Stimulated activated memory B cell treated with anti-CD40 and anti-IgM and Interleukin-4, amounts not matched to agents 10 μg/mL and 1 μg/mL and 100 μg/mL, for 72 hours (primary cell): ENCODE measurements around the gene COL4A5.
"Not testable (repeated sequence)": the region's sequence is repeated elsewhere in the genome, so short reads cannot be mapped to it uniquely, and the experiment has no call there.

ENCODE experiments used
- ATAC-seq: fragments of 150-1000 bp; cut with Tn5 transposase; 2 replicates; pipeline ENCODE4 v1.10.0; 2021
- H3K27ac Mint-ChIP-seq: one replicate; pipeline ENCODE4 v1.8.0; 2022; ENCODE audit warnings: mild to moderate bottlenecking, mixed read lengths
- H3K27me3 Mint-ChIP-seq: one replicate; pipeline ENCODE4 v1.8.0; 2022; ENCODE audit warnings: mixed read lengths
- H3K36me3 Mint-ChIP-seq: one replicate; pipeline ENCODE4 v1.8.0; 2022; ENCODE audit warnings: mixed read lengths
- H3K4me1 Mint-ChIP-seq: one replicate; pipeline ENCODE4 v1.8.0; 2022; ENCODE audit warnings: mixed read lengths
- H3K4me3 Mint-ChIP-seq: one replicate; pipeline ENCODE4 v1.8.0; 2022; ENCODE audit warnings: mild to moderate bottlenecking, moderate library complexity, mixed read lengths
- H3K9me3 Mint-ChIP-seq: one replicate; pipeline ENCODE4 v1.8.0; 2022; ENCODE audit warnings: mixed read lengths

COL4A5 gene

DNA sequence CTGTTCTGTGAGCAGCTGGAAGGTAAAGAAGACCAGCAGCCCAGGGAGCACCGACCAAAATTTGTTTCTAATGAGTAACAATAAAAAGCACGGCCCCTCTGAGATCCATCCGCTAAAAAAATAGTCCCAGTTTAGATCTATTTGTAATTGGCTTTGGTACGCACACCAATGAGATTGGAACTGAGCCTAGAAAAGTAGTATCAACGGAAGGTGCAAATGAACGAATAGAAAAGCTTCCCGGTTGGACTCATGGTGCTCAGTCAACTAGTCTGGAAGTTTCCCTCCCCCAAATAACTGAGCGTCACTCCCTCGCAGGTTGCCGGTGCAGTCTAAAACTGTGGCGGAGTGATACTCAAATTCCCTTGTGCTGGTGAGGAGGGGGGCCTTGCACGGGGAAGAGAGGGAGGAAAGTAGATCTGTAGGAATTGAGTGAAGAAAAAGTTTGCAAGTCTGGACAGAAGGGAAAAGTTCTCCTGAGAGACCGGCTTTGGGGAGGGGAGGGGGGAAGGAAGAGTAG, at the start of gene COL4A5:
Gene COL4A5 (plus strand): TSS at position 413 of the 517 bp plus-strand sequence. CDS start 288 bp downstream, outside the sequence.
- no peaks in the 10 kb centered on the region for H3K36me3 Mint-ChIP-seq
- peaks cover 7% of the 10 kb centered on the region for H3K4me1 Mint-ChIP-seq
- peak within 1 kb of the TSS; percentile 60 for H3K4me3 Mint-ChIP-seq
- H3K9me3 Mint-ChIP-seq, result no peaks in the 10 kb centered on the region
- H3K27ac Mint-ChIP-seq, result no peak within 1 kb of the TSS
- ATAC-seq, result no peak
- H3K27me3 Mint-ChIP-seq, result peaks cover 15% of the 10 kb centered on the region

DNA sequence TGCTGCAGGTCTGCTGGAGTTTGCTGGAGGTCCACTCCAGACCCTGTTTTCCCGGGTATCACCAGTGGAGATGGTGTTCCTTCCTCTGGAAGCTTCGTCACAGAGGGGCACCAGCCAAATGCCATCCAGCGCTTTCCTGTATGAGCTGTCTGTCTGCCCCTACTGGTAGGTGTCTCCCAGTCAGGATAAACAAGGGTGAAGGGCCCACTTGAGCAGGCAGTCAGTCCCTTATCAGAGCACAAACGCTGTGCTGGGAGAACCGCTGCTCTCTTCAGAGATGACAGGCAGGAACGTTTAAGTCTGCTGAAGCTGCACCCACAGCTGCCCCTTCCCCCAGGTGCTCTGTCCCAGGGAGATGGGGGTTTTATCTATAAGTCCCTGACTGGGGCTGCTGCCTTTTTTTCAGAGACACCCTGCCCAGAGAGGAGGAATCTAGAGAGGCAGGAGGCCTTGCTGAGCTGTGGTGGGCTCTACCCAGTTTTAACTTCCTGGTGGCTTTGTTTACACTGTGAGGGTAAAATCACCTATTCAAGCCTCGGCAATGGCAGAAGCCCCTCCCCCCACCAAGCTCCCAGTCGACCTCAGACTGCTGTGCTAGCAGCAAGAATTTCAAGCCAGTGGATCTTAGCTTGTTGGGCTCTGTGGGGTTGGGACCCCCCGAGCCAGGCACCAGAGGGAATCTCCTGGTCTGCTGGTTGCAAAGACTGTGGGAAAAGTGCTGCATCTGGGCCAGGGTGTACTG, 48.5 kb upstream of the COL4A5 start:
- not testable (repeated sequence) for H3K4me1 Mint-ChIP-seq, H3K27ac Mint-ChIP-seq, H3K4me3 Mint-ChIP-seq, H3K9me3 Mint-ChIP-seq, H3K27me3 Mint-ChIP-seq, H3K36me3 Mint-ChIP-seq, ATAC-seq

DNA sequence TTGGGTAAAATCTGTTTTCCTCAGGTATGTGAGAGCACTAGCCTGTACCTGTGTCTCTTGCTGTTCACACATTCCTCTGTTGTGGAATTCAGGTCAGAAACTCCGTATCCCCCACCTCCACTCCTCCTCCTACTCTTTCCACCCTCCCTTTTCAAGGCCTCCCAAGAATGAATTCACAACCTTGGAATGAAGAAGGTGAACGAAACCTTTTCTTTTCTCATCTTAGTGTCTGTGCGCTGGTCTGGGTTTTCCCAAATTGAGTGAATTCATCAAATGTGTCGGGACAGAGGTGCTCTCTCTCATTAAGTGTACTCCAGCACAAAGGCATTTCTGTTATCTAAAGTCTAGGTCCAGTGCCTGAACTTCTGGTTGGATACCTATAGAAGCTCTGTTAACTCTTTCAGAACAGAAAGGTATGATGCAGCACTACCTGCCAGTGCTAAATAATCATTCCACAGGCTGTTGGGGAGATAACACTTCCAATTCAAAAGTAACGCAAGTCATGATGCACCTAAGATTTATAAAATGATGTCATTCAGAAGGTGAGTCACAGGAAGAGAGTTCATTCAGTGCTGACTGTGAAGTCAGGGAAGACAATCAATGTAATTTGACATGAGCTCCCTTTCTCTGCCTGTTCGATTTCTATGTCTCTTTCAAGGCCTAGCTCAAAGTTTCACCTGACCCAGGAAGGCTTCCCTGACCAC, 43.3 kb upstream of the COL4A5 start:
- no peak for ATAC-seq
- Mint-ChIP-seq H3K27me3 (no peaks in the 10 kb centered on the region), H3K27ac (no peak overlapping the region), H3K4me3 (no peak overlapping the region), H3K9me3 (no peaks in the 10 kb centered on the region), H3K4me1 (no peaks in the 10 kb centered on the region), H3K36me3 (no peaks in the 10 kb centered on the region)

DNA sequence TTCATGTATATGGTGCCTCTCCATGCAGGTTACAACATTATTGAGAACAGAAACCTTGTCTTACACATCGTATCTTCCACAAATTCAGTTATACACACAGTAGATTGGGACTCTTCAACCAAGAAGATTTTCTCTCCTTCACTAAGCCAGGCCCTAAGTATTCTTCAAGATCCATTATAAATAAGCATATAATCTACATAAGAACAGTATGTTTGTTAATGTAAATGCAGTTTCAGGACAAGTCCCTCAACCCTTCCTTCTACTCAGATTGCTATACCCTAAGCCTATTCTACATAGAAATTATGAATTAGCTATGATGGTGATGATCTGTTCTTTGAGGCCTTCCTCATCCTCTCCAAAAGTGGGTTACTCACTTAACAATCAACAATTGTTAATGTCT, 42.7 kb upstream of the COL4A5 start:
- Mint-ChIP-seq H3K4me3 (no peak overlapping the region), H3K27ac (no peak overlapping the region), H3K36me3 (no peaks in the 10 kb centered on the region)

DNA sequence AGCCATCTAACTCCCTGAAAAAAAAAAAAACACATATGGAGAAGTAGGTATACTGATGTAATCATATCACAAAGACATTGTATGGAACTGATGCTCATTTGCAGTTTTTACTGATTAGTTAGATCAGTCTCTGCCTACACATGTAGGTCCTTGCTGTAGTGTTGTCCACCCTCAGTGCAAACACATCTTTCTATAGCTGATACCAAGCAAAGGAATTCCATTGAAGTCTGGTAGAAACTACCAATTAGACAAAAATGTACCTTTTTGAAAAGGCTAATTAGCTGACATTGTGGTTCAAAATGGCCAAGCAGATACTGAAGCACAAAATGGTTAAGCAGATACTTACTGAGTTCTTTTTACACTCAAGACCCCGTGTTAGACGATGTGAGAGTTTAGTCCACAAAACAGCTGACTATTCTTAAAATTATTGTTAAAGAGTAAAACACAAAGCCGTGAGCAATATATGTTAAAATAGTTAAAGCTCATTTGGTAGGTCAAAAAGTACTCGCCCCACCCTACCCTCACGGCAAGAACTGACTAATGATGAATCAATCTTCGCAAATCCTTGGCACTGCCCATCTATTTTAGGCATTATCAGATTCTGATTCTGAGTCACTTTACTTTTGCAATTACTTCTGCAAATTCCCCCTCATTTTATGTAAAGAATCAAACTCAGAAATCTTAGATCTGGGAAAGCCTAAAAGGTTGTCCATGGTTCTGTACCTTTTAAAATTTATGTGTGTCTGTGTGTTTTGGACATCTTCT, 41.8 kb upstream of the COL4A5 start:
- Mint-ChIP-seq H3K27ac (no peak overlapping the region), H3K9me3 (no peaks in the 10 kb centered on the region), H3K4me3 (no peak overlapping the region), H3K27me3 (no peaks in the 10 kb centered on the region), H3K36me3 (no peaks in the 10 kb centered on the region), H3K4me1 (no peaks in the 10 kb centered on the region)
- ATAC-seq, result no peak

More for the DNA sequence above, 42.7 kb upstream of the COL4A5 start:
- ATAC-seq, result no peak
- H3K27me3 Mint-ChIP-seq, result no peaks in the 10 kb centered on the region
- no peaks in the 10 kb centered on the region for H3K4me1 Mint-ChIP-seq
- no peaks in the 10 kb centered on the region for H3K9me3 Mint-ChIP-seq

DNA sequence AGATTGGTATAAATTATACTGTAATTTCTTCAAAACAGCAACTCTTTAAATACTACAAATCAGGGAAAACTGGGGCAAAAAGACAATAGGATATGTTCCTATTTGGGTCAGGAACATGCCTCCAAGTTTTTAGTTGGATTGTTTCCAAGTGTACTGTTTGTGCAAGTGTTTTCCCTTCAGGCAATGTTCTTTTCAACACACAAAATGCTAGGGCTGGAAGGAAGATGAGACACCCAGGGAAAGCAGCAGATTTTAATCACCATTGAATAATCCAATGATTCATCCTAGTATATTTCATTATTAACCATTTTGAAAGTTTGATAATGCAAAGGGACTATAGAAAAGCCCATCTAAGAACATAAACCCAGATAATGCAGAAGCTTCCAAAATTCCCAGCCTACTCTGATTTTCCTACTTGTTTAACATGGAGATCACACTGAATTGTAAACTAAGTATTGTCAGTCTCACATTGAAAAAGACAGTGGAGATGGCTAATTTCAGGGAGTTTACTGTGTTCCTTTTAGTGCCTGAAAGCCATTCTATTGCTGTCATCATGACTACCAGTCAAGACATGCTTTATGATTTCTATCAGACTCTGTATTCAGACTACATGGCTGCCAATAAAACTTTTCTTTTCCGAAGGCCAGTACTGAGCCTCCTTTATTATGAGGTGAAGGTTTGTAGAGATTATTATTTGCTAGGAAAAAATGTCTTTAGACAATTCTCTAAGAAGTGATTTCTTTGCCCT, 40.0 kb upstream of the COL4A5 start:
- no peaks in the 10 kb centered on the region for H3K4me1 Mint-ChIP-seq
- H3K36me3 Mint-ChIP-seq, result no peaks in the 10 kb centered on the region
- H3K27me3 Mint-ChIP-seq, result no peaks in the 10 kb centered on the region
- no peaks in the 10 kb centered on the region for H3K9me3 Mint-ChIP-seq
- no peak overlapping the region for H3K4me3 Mint-ChIP-seq
- no peak overlapping the region for H3K27ac Mint-ChIP-seq
- ATAC-seq, result no peak

DNA sequence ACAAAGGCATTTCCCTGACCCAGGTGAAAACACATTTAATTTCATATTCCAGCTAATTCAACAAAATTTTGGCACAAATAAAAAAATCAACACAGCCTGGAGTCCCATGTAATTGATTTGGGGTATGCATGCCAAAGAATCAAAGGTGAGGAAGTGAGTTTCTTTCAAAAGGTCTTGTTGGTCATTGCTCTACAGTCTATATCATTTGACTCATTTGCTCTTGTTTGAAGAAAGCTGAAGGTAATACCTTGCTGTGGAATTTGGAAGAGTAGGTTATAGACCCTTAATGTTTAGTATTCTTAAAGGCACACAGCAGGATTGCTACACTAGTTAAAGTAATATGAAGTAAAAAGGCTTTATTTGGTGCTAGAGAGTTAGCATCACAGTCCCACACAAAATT, 26.9 kb upstream of the COL4A5 start:
- no peak overlapping the region for H3K4me3 Mint-ChIP-seq
- H3K27ac Mint-ChIP-seq, result no peak overlapping the region
- H3K4me1 Mint-ChIP-seq, result no peaks in the 10 kb centered on the region
- no peaks in the 10 kb centered on the region for H3K9me3 Mint-ChIP-seq
- no peaks in the 10 kb centered on the region for H3K27me3 Mint-ChIP-seq
- no peaks in the 10 kb centered on the region for H3K36me3 Mint-ChIP-seq
- no peak for ATAC-seq

DNA sequence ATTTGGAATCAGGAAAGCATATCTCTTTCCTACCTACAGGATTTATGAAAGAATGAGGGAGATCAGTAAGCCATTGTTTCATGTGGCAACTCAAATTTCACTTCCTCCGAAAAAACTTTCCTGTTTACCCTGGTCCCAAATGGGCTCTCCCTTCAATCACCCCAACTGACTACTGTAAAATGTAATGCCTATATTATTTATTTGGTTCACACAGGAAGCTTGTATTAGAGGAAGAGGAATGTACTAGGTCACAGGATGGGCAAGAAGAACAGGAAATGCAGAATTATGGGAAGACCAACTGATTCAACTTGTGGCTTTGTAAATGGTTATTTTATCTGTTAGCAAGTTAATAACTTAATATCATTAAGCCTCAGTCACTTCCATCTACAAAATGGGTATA, 24.5 kb upstream of the COL4A5 start:
- Mint-ChIP-seq H3K36me3 (no peaks in the 10 kb centered on the region), H3K4me1 (no peaks in the 10 kb centered on the region), H3K27ac (no peak overlapping the region), H3K27me3 (no peaks in the 10 kb centered on the region), H3K9me3 (no peaks in the 10 kb centered on the region), H3K4me3 (no peak overlapping the region)
- no peak for ATAC-seq

DNA sequence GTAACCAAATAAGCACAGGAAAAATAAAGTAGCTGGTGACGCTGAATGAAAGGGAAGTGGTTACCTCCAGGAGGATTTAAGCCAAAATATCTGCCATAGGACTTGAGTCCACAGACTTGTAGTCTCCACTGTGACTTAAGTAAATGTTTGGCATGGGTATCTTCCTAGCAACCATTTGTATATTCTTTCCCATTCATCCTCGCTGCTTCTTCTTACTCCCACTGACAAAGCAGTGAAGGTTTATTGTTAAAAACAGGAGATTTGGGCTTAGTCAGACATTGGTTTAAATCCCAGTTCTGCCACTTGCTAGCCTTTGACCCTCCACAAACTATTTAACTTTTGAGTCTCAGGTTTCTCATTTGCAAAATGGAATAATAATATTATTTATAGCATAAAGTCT, 23.7 kb upstream of the COL4A5 start:
- Mint-ChIP-seq H3K4me1 (no peaks in the 10 kb centered on the region), H3K27ac (no peak overlapping the region), H3K27me3 (no peaks in the 10 kb centered on the region), H3K4me3 (no peak overlapping the region), H3K36me3 (no peaks in the 10 kb centered on the region), H3K9me3 (no peaks in the 10 kb centered on the region)
- no peak for ATAC-seq

DNA sequence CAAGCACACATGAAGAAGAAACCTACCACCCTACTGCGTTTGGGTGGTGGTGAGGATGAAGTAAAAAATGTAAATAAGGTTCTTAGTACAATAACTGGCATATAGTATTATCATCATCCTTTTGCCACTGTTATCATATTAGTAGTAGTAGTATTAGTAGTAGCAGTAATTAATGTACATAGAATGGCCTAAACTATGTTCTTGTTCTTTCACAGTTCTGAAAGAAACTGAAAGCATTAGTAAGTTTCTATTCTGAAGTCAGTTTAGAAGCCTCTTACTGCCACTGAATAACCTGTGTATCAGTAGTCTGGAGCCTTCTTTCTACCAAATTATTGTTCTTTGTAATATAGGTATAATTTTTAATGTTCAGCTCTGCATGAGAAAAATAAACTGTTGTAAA, 22.4 kb upstream of the COL4A5 start:
- Mint-ChIP-seq H3K9me3 (no peaks in the 10 kb centered on the region), H3K36me3 (no peaks in the 10 kb centered on the region), H3K27me3 (no peaks in the 10 kb centered on the region), H3K27ac (no peak overlapping the region), H3K4me1 (no peaks in the 10 kb centered on the region), H3K4me3 (no peak overlapping the region)
- ATAC-seq, result no peak

DNA sequence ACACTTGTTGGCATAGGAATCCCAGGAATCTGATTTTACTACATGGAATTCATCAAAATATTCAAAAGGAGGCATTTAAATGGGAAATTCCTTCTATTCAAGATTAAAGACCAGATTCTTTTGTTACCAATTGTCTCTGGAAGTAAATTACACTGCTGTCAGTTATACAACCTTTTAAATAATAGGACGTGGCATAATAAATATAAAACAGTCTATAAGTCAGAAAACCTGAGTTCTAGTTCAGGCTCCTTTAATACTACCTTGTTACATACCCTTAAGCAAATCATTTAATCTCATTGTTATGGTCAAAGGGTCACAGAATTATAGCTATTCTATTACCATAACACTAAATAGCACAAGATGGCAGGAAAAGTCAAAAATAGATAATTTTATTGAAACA, 20.2 kb upstream of the COL4A5 start:
- no peaks in the 10 kb centered on the region for H3K4me1 Mint-ChIP-seq
- ATAC-seq, result no peak
- H3K36me3 Mint-ChIP-seq, result no peaks in the 10 kb centered on the region
- H3K9me3 Mint-ChIP-seq, result no peaks in the 10 kb centered on the region
- H3K4me3 Mint-ChIP-seq, result no peak overlapping the region
- H3K27me3 Mint-ChIP-seq, result no peaks in the 10 kb centered on the region
- H3K27ac Mint-ChIP-seq, result no peak overlapping the region

DNA sequence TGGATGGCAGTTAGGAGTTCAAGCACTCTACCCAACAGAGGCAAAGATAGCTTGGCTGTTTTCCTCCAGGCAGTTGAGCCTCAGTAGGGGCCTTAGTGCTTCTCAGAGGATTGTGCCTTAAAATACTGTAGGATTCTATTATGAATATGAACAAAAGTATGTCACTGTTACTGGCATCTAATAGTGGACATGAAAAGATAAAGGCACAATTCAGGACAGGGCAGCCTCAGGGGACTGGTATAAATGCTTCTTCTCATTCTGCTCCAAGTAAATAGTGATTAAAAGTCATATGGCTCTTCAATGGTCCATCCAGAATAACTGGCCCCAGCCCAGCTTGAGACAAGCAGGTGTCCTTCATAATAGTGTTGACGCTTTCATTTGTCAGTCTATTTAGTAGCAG, 19.2 kb upstream of the COL4A5 start:
- H3K4me3 Mint-ChIP-seq, result no peak overlapping the region
- ATAC-seq, result no peak
- no peak overlapping the region for H3K27ac Mint-ChIP-seq
- H3K4me1 Mint-ChIP-seq, result no peaks in the 10 kb centered on the region
- H3K27me3 Mint-ChIP-seq, result no peaks in the 10 kb centered on the region
- H3K36me3 Mint-ChIP-seq, result no peaks in the 10 kb centered on the region
- H3K9me3 Mint-ChIP-seq, result no peaks in the 10 kb centered on the region

DNA sequence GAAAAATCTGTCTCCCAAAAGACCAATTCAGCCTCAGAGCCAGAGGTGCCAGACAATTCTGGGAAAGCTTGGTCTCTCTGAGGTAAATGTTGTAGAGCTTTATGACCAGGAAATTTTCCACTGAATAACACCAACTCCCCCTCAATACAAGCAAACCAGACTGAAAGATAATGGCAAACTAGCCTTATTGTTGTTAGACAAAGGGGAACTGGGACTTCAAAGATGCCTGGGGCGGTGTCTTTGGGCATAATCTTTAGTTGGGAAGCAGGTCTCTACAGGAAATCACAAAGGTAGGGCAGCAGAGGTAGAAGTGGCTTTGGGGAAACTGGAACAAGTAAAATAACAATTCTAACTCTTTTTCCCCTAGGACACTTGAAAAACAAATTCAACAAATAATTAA, 13.4 kb upstream of the COL4A5 start:
- Mint-ChIP-seq H3K36me3 (no peaks in the 10 kb centered on the region), H3K27me3 (no peaks in the 10 kb centered on the region), H3K4me3 (no peak overlapping the region), H3K4me1 (no peaks in the 10 kb centered on the region), H3K27ac (no peak overlapping the region), H3K9me3 (peaks cover 4% of the 10 kb centered on the region)
- ATAC-seq, result no peak

DNA sequence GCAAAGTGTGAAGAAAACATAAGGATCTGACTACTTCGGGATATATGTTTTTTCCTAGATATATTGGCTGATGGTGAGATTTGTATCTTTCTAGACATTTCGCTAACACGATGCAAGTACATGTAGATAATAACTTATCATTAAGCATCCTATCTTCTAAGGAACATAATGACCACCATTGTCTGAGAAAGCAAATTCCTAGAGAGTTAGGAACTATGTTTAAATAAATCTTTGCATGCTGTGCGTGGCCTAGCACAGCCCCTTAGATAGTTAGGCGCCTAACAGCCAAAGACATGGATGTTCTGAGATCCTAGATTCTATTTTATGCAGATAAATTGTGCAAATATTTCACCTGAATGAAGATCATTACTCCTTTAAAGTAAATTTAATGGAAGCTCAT, 4.4 kb upstream of the COL4A5 start:
- no peak for ATAC-seq
- Mint-ChIP-seq H3K36me3 (no peaks in the 10 kb centered on the region), H3K9me3 (no peaks in the 10 kb centered on the region), H3K27ac (no peak overlapping the region), H3K27me3 (peaks cover 9% of the 10 kb centered on the region), H3K4me3 (no peak overlapping the region), H3K4me1 (peaks cover 2% of the 10 kb centered on the region)
